ENCODE measurements around the gene C13orf42.

C13orf42 gene

DNA sequence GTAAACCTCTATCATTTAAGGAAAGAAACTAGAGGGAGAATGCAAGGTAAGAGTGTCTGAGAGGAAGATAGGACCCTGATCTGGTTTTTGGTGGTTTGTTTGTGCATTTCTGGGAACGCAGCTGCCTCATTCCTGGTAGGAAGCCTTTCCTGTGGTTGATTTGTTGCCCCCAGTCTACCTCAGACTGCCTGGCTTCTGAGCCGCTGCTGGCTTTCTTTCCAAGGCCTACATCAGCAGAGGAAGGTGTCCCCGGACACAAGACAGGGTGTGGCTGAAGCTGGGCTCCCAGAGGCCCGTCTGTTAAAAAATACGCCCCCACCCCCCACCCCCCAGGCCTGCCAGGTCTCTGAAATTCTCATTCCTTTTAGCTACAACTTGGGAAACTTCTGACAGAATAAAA is 42.6 kb downstream of the C13orf42 start:
- no peak overlapping the region for H3K4me3 ChIP-seq
- no peak overlapping the region for H3K27ac ChIP-seq

DNA sequence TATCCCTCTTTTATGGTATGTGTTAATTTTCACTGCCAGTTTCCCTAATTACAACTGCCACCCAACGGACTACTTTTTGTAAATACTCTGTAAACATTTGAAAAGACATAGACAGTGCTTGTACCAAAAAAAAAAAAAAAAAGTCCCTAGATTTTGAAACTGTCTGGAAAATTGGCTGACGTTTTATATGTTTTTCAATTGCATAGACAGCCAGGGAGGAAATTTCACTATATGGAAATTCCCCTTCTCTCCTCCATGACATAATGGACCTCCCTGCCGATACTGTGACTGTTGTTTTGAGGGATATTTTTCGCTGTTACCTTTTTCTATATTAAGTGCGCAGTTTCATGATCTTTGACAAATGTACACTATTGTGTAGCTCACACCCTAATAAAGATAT is 43.4 kb downstream of the C13orf42 start:
- Histone ChIP-seq H3K4me3 (no peak overlapping the region), H3K27ac (no peak overlapping the region)

- H3K4me3 ChIP-seq = no peak overlapping the region
- H3K27ac ChIP-seq = no peak overlapping the region
Measured at GRCh38 chr13:51067210-51067701, 43.8 kb downstream of the C13orf42 start.

DNA sequence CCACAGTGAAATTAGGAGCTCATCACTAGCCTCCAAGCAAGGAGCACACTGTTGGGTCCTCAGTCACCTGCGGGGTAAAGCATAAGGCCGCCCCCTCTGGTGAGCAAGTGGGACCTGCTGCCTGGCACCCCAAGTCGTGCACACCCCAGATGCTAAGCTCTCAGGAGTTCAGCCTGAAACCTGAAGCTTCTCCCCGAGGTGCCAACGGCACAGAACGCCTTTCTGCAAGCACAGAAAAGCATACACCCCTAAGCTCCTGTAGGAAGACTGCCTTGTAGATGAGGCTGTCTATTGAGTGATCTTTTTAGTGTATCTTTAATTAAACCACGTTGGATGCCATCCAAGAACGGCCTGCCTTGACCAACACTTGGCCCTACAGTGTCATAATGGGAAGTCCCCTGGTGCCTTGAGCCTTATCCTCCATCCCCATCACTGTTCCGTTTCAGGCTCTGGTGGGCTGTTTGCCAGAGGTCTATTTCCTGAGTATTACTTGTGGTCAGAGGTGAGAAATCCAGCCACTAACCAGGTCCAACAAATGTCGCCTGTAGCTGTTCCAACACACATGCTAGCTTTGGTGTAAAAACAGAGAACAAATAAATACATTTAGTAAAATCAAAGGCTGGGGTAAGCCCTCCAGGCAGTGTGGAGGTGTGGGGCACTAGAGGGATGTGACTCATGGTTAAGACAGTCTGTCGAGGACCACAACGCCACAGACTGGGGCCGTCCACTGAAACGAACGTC is 44.8 kb downstream of the C13orf42 start:
- Histone ChIP-seq H3K27ac (no peak overlapping the region), H3K4me3 (no peak overlapping the region)

DNA sequence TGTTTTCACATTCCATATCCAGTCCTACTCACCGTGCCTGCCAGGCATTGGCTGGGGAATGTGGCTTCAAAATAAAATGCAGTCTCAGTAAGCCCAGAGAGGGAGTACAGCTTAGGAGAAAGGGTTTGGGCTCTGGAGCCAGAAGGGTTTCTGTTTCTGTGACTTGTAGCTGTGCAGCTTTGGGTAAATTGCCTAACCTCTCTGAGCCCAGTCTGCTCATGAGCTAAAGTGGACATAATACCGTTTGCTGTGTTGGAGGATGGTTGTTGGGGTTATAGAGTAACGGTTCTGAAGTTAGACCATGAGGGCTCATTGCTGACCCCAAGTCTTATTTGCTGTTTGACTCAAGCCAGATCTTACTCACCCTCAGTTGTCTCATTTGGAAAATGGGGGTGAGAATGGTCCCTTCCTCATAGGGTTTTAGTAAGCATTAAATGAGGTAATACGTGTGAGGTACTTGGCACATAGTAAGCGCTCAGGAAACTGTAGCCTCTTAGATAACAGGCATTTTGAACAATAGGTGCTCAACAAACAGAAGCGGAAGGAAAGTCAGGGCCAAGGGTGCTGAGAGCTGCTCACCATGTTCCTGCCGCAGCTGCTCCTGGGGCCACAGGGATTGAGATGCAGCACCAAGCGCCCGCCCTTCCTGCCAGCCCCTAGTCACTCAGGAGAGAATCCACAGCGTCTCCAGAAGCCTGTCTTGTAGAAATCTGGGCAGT is 45.5 kb downstream of the C13orf42 start:
- H3K27ac ChIP-seq = no peak overlapping the region
- H3K4me3 ChIP-seq = no peak overlapping the region

DNA sequence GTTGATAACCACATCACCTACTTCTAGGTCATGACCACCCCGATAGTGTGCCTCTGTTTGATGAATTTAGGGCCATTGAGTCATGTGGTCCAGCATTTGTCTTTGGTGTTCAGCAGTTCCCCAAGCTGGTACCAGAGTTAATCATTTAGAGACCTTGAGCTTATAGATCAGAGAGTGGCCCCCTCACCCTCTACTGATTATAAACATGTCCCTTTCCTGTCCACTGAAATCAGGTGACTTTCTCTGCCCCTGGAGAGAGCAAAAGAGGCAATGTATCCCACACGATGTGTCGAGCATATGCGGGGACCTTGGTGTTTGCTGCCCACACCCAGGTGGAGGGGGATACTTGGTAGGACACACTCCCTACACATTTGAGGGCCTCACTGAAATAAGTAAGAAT is 46.3 kb downstream of the C13orf42 start:
- no peak overlapping the region for H3K27ac ChIP-seq
- H3K4me3 ChIP-seq = no peak overlapping the region

DNA sequence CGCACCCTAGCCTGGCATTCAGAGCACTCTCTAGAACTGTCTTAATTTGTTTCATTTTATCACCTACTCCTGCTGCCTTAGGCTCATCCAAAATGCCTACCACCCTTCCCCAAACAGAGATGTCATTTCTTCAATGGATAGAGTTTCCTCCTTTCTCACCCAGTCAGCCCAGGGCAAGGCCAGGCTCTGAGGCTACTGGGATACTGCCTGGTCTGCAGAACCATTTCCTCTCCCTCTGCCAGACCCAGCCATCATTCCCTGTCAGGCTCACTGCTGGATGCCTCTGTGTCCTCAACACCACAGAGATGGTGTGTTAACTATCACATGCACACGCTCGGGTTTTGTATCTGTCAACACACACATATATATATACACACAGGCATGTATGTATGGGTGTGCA is 47.2 kb downstream of the C13orf42 start:
- no peak overlapping the region for H3K27ac ChIP-seq
- no peak overlapping the region for H3K4me3 ChIP-seq

GRCh38 chr13:51058461-51059167 is 52.5 kb downstream of the C13orf42 start:
- H3K27ac ChIP-seq = no peak overlapping the region
- H3K4me3 ChIP-seq = no peak overlapping the region

DNA sequence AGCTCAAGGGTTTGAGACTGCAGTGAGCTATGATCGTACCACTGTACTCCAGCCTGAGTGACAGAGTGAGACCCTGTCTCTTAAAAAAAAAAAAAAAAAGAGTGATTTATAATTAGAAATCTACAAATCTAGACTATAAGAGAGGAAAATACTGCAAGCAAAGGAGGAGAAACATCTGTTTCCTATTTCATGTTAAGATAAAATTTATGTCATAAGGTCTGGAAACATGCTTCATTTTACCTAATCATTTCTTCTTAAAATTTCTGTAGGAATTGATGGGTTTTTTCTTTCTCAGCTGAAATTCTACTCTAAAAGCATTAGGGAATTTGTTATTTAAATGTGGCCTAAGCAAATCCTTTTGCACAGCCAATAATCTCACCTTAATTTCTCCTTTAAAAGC is 53.2 kb downstream of the C13orf42 start:
- Histone ChIP-seq H3K27ac (no peak overlapping the region), H3K4me3 (no peak overlapping the region)

DNA sequence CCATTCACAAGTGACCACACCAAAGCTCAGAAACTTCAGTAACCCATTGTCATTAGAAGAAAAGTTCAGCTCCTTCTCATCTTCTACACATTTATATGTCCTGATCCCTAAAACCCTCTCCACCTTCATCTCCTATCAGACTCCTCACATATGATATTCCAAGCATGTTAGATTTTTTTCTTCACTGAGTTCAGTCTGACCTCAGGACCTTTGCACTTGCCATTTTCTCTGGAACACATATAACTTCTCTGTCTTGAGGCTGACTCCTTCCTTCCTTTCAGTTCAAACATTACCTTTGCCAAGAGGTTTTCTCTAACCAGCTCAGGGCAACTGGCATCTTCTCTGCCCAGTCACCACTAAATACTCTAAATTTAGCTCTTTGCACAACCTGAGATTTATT is 54.1 kb downstream of the C13orf42 start:
- no peak overlapping the region for H3K27ac ChIP-seq

DNA sequence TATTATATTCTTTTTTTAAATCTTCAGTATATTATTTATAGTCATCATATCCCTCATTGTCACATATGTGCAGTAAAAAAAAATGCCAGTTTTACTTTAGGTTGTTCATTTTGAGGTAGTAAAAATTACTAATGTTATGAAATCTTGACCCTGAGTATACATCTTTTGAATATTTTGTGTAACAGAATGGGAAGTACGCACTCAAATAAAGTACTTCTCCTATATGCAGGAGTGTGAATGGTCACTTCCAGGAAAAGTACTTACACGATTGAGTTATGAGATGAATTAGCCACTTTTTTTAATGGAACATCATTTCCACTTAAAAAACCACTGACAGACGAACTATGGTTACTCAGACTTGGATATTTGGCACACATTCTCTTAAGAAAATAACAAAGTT is 58.5 kb downstream of the C13orf42 start:
- H3K4me3 ChIP-seq = no peak overlapping the region
- no peak overlapping the region for H3K27ac ChIP-seq

More for the DNA sequence above, 54.1 kb downstream of the C13orf42 start:
- no peak overlapping the region for H3K4me3 ChIP-seq

GRCh38 chr13:51050021-51050830 is 60.8 kb downstream of the C13orf42 start:
- H3K4me3 ChIP-seq = no peak overlapping the region

GRCh38 chr13:51048616-51049015 is 62.5 kb downstream of the C13orf42 start:
- H3K4me3 ChIP-seq = no peak overlapping the region
- no peak overlapping the region for H3K27ac ChIP-seq

More at GRCh38 chr13:51050021-51050830, 60.8 kb downstream of the C13orf42 start:
- H3K27ac ChIP-seq = no peak overlapping the region

DNA sequence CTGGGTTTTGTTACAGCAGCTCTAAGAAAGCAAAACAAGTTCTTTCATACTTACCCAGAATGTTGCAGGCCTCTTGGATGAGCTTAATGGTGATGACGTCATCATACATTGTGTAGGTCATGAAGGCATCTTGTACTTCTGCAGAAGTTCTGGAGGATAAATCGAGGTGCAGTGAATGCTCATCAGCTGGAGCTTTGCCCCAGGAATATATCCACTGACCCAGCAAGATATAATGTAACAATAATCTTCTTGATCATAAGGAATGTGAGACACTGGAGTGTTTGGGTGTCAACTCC is 63.0 kb downstream of the C13orf42 start:
- no peak overlapping the region for H3K4me3 ChIP-seq
- H3K27ac ChIP-seq = no peak overlapping the region

GRCh38 chr13:51047434-51048165 is 63.5 kb downstream of the C13orf42 start:
- no peak overlapping the region for H3K27ac ChIP-seq
- no peak overlapping the region for H3K4me3 ChIP-seq

DNA sequence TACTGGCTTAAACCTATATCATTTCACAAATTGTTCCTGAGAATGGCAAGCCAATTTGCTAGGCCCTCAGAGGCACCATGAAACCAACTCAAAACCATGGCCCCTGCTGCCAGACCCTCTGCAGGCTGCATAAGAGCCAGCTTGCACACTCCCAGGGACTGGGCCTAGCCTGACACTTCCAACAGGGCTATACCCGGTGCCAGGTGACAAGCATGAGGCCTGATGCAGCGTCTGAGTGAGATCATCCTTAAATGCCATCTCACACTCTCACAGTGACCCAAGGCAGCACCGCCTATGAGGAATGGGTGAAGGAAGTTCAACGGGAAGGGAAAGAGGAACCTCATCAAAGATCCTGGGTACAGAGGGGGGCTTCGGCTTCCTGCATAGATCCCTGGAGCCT is 65.6 kb downstream of the C13orf42 start:
- H3K4me3 ChIP-seq = no peak overlapping the region

DNA sequence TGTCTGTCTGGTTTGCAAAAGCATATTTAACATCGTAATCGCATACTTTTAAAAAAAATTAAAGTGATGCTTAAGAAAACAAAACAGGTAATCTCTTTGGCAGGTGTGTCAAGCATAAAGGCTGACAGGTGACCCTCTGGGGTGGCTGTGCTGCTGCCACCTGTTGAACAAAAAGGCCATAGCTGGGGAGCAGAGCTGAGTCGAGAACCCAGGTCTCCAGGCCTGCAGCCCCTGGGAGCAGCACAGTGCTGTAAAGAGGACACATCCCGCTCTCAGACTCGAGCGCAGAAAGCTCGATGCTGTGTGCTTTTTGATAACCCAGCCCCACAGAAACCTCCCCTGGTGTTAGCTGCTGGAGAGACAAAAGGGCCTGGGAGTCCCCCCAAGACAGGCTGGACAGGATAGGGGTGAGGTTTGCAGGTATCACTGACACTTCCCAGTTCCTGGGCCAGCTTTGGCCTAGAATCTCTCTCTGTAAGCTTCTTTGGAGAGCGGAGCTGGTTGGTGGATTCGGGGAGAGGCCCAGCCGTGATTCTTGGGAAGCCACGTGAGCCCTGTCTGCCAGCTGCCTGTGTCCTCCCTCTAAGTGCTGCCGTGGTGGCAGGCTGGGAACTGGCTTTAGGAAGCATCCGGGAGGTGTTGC is 66.9 kb downstream of the C13orf42 start:
- no peak overlapping the region for H3K27ac ChIP-seq
- no peak overlapping the region for H3K4me3 ChIP-seq

More for the DNA sequence above, 65.6 kb downstream of the C13orf42 start:
- no peak overlapping the region for H3K27ac ChIP-seq

DNA sequence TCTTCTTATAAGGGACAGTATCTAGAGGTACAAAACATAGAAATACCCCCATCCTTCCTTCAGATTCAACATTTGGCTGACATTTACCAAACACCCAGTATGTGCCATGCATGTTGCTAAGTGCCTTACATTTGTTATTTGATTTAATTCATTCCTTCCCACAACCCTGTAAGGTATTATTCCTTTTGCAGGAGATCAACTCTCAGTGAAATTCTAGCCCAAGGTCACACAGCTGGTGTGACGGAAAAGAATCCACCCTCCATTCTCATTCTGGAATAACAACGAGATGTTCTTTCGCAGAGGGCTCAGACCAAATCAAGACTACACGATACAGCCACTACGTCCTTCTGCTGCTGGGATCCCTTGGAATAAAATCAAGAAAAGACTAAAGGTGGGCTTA is 67.8 kb downstream of the C13orf42 start:
- no peak overlapping the region for H3K4me3 ChIP-seq
- H3K27ac ChIP-seq = no peak overlapping the region

DNA sequence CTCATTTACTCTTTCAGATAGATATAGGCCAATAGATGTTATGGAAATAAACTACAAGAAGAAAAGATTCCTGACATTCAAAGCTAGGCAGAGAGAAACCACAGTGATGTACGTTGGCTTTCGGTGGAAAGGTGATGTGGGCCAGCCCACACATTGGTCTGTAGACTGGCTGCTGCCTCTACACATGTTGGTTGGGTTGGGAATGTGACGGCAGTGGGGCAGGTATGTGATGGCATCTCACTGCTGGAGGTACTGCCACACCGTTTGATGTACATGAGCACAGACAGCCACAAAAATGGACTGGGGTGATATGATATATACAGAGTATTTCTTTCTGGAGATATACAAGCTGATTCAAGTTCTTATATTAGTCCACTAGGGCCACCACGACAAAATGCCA is 69.4 kb downstream of the C13orf42 start:
- H3K4me3 ChIP-seq = no peak overlapping the region

More for the DNA sequence above, 69.4 kb downstream of the C13orf42 start:
- no peak overlapping the region for H3K27ac ChIP-seq

Measured in skin epidermis (tissue), 12 donors.